ENCODE measurements around the gene LAX1.

LAX1 gene

DNA sequence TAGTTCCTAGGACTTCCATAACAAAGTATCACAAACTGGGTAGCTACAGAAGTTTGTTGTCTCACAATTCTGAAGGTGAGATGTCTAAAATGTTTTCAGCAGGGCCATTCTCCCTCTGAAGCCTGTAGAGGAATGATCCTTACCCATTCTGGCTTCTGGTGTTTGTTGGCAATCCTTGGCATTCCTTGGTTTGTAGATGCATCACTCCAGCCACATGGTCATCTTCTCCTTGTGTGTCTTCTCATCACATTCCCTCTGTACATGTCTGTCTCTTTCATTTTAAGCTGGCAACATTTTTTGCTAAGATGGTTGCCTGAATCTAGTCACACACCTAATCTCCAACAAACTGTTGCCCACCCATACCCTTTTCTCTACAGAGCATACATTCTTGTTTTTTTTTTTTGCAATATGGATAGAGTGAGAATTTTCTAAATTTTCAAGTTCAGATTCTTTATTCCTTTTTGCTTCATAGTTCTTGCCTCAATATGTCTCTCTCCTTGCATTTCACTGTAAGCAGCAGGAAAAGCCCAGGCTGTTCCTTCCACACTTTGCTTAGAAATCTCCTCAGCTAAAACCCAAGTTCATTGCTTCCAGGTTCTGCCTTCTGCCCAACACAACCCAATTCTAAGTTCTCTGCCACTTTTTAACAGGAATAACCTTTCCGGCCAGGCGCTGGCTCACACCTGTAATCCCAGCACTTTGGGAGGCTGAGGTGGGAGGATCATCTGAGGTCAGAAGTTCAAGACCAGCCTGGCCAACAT is 48.8 kb downstream of the LAX1 start:
- no peak for DNase-seq (ENCODE audit: low read depth, low spot score)

DNA sequence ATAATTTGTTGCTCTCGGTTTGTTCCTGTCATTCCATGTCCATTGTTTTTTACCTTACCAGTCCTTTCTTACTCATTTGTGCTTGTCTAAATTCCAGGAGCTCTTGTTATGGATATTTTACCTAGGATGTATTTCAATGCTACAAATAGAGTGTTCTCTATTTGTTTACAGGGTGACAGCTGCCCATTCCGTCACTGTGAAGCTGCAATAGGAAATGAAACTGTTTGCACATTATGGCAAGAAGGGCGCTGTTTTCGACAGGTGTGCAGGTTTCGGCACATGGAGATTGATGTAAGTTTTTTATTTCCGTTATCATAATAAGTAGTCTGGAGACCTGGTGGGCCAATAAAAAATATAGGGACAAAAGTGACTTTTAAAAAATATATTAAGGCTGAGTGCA is 53.4 kb downstream of the LAX1 start:
- no peak for DNase-seq (ENCODE audit: low read depth, low spot score)

DNA sequence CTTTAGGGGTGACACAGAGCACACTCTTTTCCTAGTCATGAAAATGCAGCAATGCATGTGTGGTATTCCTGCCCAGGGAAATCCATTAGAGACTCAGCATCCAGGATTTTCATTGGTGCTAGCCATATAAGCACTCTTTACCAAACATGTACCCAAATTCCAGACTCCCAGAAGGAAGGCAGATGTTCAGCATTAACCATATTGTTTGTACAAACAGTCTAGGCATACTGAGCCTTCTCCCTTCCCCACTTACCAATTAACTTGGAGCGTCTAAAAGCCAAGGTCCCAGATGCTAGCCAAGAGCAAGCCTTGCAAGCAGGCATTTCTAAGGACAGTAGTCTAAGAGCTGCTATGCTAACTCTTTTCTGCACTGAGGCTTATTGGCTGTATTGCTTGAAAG is 58.3 kb downstream of the LAX1 start:
- DNase-seq (ENCODE audit: low read depth, low spot score): no peak
